H9 (cell line): ENCODE measurements around the gene KNSTRN. TPM values are rescaled to one million over a fixed set of nuclear protein-coding genes. Genes with fewer than 3 reads are reported as not detected.

Source experiments
- DNase-seq: peaks from one replicate; pipeline ENCODE4 v3.0.0-alpha.2; 2017
- H2AFZ ChIP-seq: one replicate; pipeline ENCODE4 v1.6.1; 2013; ENCODE audit warnings: mild to moderate bottlenecking, low read length, control low read depth, moderate library complexity
- H2AK5ac ChIP-seq: 2 replicates; pipeline ENCODE4 v1.6.1; 2013; ENCODE audit warnings: low read length, control low read depth, mixed read lengths; ENCODE audit not compliant: insufficient read length
- H2BK120ac ChIP-seq: one replicate; pipeline ENCODE4 v1.6.1; 2013; ENCODE audit warnings: low read depth, mild to moderate bottlenecking, low read length, control low read depth, inconsistent platforms; ENCODE audit not compliant: poor library complexity, severe bottlenecking
- H2BK12ac ChIP-seq: 2 replicates; pipeline ENCODE4 v1.6.1; 2013; ENCODE audit warnings: low read length, control low read depth, mixed read lengths, low read depth; ENCODE audit not compliant: insufficient read length
- H2BK15ac ChIP-seq: 2 replicates; pipeline ENCODE4 v1.6.1; 2013; ENCODE audit warnings: low read depth, low read length, control low read depth
- H2BK20ac ChIP-seq: one replicate; pipeline ENCODE4 v1.6.1; 2013; ENCODE audit warnings: low read depth, mild to moderate bottlenecking, low read length, control low read depth, inconsistent platforms; ENCODE audit not compliant: poor library complexity, severe bottlenecking
- H2BK5ac ChIP-seq: 2 replicates; pipeline ENCODE4 v1.6.1; 2013; ENCODE audit warnings: low read length, control low read depth, mixed read lengths; ENCODE audit not compliant: insufficient read length
- H3K14ac ChIP-seq: 2 replicates; pipeline ENCODE4 v1.6.1; 2013; ENCODE audit warnings: low read length, control low read depth; ENCODE audit not compliant: insufficient read depth
- H3K18ac ChIP-seq: 2 replicates; pipeline ENCODE4 v1.6.1; 2013; ENCODE audit warnings: low read depth, mild to moderate bottlenecking, mixed read lengths, low read length, control low read depth; ENCODE audit not compliant: insufficient read length
- H3K23ac ChIP-seq: 2 replicates; pipeline ENCODE4 v1.6.1; 2013; ENCODE audit warnings: low read length, control low read depth, mixed read lengths, low read depth; ENCODE audit not compliant: insufficient read length
- H3K23me2 ChIP-seq: 2 replicates; pipeline ENCODE4 v1.6.1; 2013; ENCODE audit warnings: low read depth, mild to moderate bottlenecking, mixed read lengths, low read length, control low read depth; ENCODE audit not compliant: insufficient read length, poor library complexity, severe bottlenecking
- H3K27ac ChIP-seq: 2 replicates; pipeline ENCODE4 v1.5.1; 2013; ENCODE audit warnings: low read length, control low read depth, mixed read lengths, low read depth; ENCODE audit not compliant: insufficient read length
- H3K27me3 ChIP-seq: 2 replicates; pipeline ENCODE4 v1.6.1; 2013; ENCODE audit warnings: low read length, control low read depth, inconsistent platforms; ENCODE audit not compliant: insufficient read depth
- H3K4ac ChIP-seq: 2 replicates; pipeline ENCODE4 v1.6.1; 2013; ENCODE audit warnings: low read depth, mild to moderate bottlenecking, control low read depth, inconsistent platforms, low read length, moderate library complexity
- H3K4me1 ChIP-seq: 2 replicates; pipeline ENCODE4 v1.6.1; 2013; ENCODE audit warnings: low read length, control low read depth, inconsistent platforms; ENCODE audit not compliant: insufficient read depth
- H3K4me2 ChIP-seq: 2 replicates; pipeline ENCODE4 v1.6.1; 2013; ENCODE audit warnings: low read length, control low read depth, mixed read lengths; ENCODE audit not compliant: insufficient read length, insufficient read depth
- H3K56ac ChIP-seq: 2 replicates; pipeline ENCODE4 v1.6.1; 2013; ENCODE audit warnings: low read depth, mild to moderate bottlenecking, mixed read lengths, low read length, control low read depth; ENCODE audit not compliant: insufficient read length
- H3K79me1 ChIP-seq: 2 replicates; pipeline ENCODE4 v1.6.1; 2013; ENCODE audit warnings: low read depth, mild to moderate bottlenecking, moderate library complexity, low read length, control low read depth, inconsistent platforms; ENCODE audit not compliant: insufficient read depth, poor library complexity, severe bottlenecking
- H3K79me2 ChIP-seq: 2 replicates; pipeline ENCODE4 v1.6.1; 2013; ENCODE audit warnings: low read length, control low read depth, inconsistent platforms; ENCODE audit not compliant: insufficient read depth
- H3K9ac ChIP-seq: 2 replicates; pipeline ENCODE4 v1.6.1; 2013; ENCODE audit warnings: low read length, control low read depth, mixed read lengths; ENCODE audit not compliant: insufficient read length; ENCODE audit errors: extremely low read depth
- H3K9me3 ChIP-seq: one replicate; pipeline ENCODE4 v1.6.1; 2013; ENCODE audit warnings: low read depth, low read length, inconsistent platforms; ENCODE audit not compliant: control insufficient read depth
- H3T11ph ChIP-seq: one replicate; pipeline ENCODE4 v1.6.1; 2013; ENCODE audit warnings: mild to moderate bottlenecking, low read length, control low read depth, inconsistent platforms
- H4K20me1 ChIP-seq: one replicate; pipeline ENCODE4 v1.6.1; 2013; ENCODE audit not compliant: control insufficient read depth, insufficient read length, insufficient read depth
- H4K5ac ChIP-seq: 2 replicates; pipeline ENCODE4 v1.6.1; 2013; ENCODE audit warnings: low read depth, mild to moderate bottlenecking, mixed read lengths, low read length, control low read depth; ENCODE audit not compliant: insufficient read length
- H4K8ac ChIP-seq: replicated peaks from 2 replicates; pipeline ENCODE4 v1.6.1; 2013; ENCODE audit warnings: low read length, control low read depth, mixed read lengths, low read depth; ENCODE audit not compliant: insufficient read length
- H4K91ac ChIP-seq: 2 replicates; pipeline ENCODE4 v1.6.1; 2013; ENCODE audit warnings: low read depth, mild to moderate bottlenecking, moderate library complexity, mixed read lengths, low read length, control low read depth; ENCODE audit not compliant: insufficient read length
- H3K27ac Mint-ChIP-seq, 3 experiments: 2 replicates in 2 of 3; 3 replicates in 1 of 3; pipeline ENCODE4 v1.8.0; 2020 to 2021; ENCODE audit warnings: mixed read lengths in 3 of 3, mild to moderate bottlenecking in 1 of 3, moderate library complexity in 1 of 3
- H3K27me3 Mint-ChIP-seq: 2 replicates; pipeline ENCODE4 v1.8.0; 2021; ENCODE audit warnings: low read depth, mild to moderate bottlenecking, moderate library complexity, mixed read lengths
- H3K36me3 Mint-ChIP-seq, 3 experiments: 2 replicates in 2 of 3; 3 replicates in 1 of 3; pipeline ENCODE4 v1.8.0; 2020 to 2021; ENCODE audit warnings: low read depth in 3 of 3, mixed read lengths in 3 of 3; ENCODE audit not compliant: insufficient read depth in 1 of 3
- H3K4me1 Mint-ChIP-seq, 2 experiments: 2 replicates each; pipeline ENCODE4 v1.8.0; 2020; ENCODE audit warnings: mixed read lengths in 2 of 2
- H3K4me3 Mint-ChIP-seq, 2 experiments: 2 replicates in 1 of 2; 3 replicates in 1 of 2; pipeline ENCODE4 v1.8.0; 2020 to 2021; ENCODE audit warnings: mild to moderate bottlenecking in 2 of 2, mixed read lengths in 2 of 2, moderate library complexity in 1 of 2
- H3K9me3 Mint-ChIP-seq, 2 experiments: 2 replicates in 1 of 2; 3 replicates in 1 of 2; pipeline ENCODE4 v1.8.0; 2020; ENCODE audit warnings: mild to moderate bottlenecking in 2 of 2, mixed read lengths in 2 of 2, moderate library complexity in 1 of 2
- WGBS: extraction: QIAGEN DNeasy Blood & Tissue Kit; methylation state at CpG from one replicate; pipeline ENCODE4 v1.1.7; 2013; ENCODE audit warnings: missing lambda C conversion rate, low lambda C conversion rate, mixed read lengths; ENCODE audit not compliant: insufficient read length; ENCODE audit errors: extremely low coverage; 5-methylcytosine and 5-hydroxymethylcytosine counted together
- total RNA-seq: library from RNA; stranded (reverse); gene quantifications from 2 replicates; pipeline ENCODE4 v1.2.1, GENCODE V29; 2021
- TF ChIP-seq, protein P1 (sequence below): fragments of 200-600 bp; sonication (generic); conservative IDR thresholded peaks from 3 replicates; pipeline ENCODE4 v1.8.0; 2021; ENCODE audit warnings: antibody characterized with exemption, mild to moderate bottlenecking

KNSTRN gene
- total RNA-seq, 1 experiment from 2014 or later, result 53.9 TPM

DNA sequence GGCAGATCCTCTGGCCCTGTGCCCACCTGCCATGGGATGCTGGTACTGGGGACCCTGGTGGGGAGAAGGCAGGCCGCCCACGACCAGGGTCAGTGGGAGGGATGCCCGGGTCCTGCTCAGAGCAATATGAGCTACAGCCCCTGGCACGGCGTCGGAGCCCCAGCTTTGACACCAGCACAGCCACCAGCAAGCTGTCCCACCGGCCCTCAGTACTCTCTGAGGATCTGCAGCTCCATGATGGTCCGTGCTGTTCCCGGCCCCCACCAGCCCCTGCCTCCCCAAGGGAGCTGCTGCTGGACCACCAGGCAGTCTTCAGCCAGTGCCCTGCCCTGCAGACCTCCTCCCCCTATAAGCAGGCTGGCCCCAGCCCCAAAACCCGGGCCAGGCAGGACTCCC, 13.0 kb upstream of the KNSTRN start:
- Histone ChIP-seq H4K5ac (no peak overlapping the region), H3K79me1 (no peaks in the 10 kb centered on the region), H2AK5ac (no peak overlapping the region), H3K56ac (no peak overlapping the region), H2BK5ac (no peak overlapping the region), H3K23ac (no peak overlapping the region), H3K23me2 (no peaks in the 10 kb centered on the region), H3K79me2 (no peaks in the 10 kb centered on the region), H4K8ac (no peak overlapping the region), H3K4ac (no peak overlapping the region), H3K27ac (no peak overlapping the region), H3K4me2 (no peak overlapping the region), H2AFZ (no peak overlapping the region), H4K91ac (no peak overlapping the region), H3K14ac (no peak overlapping the region), H2BK120ac (no peak overlapping the region), H2BK20ac (no peak overlapping the region), H3K4me1 (peaks cover 6% of the 10 kb centered on the region; the same call in 1 of the 2 replicates), H2BK12ac (no peak overlapping the region), H3T11ph (no peak overlapping the region), H3K27me3 (no peaks in the 10 kb centered on the region; the same call in 1 of the 2 replicates), H4K20me1 (no peaks in the 10 kb centered on the region), H2BK15ac (no peak overlapping the region), H3K18ac (no peak overlapping the region), H3K9ac (no peak overlapping the region), H3K9me3 (no peaks in the 10 kb centered on the region)
- no peak for DNase-seq
- Mint-ChIP-seq H3K4me3 (no peak overlapping the region), H3K27ac (no peak overlapping the region), H3K4me1 (peaks cover 23 to 24% of the 10 kb centered on the region in 2 experiments), H3K27me3 (peaks cover 51% of the 10 kb centered on the region), H3K9me3 (peaks cover 0 to 2% of the 10 kb centered on the region in 2 experiments; a peak in 1 of 5 replicates), H3K36me3 (no peaks in the 10 kb centered on the region)
- WGBS, result no CpG with 5 or more reads among the region's 10 CpGs
- TF ChIP-seq, protein P1, sequence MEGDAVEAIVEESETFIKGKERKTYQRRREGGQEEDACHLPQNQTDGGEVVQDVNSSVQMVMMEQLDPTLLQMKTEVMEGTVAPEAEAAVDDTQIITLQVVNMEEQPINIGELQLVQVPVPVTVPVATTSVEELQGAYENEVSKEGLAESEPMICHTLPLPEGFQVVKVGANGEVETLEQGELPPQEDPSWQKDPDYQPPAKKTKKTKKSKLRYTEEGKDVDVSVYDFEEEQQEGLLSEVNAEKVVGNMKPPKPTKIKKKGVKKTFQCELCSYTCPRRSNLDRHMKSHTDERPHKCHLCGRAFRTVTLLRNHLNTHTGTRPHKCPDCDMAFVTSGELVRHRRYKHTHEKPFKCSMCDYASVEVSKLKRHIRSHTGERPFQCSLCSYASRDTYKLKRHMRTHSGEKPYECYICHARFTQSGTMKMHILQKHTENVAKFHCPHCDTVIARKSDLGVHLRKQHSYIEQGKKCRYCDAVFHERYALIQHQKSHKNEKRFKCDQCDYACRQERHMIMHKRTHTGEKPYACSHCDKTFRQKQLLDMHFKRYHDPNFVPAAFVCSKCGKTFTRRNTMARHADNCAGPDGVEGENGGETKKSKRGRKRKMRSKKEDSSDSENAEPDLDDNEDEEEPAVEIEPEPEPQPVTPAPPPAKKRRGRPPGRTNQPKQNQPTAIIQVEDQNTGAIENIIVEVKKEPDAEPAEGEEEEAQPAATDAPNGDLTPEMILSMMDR, result no peak
